NCI-H2171 (cell line): ENCODE data around the gene ATPAF1.

Experiments
- DNase-seq: peaks from one replicate; lab custom pipeline; 2025; lab: John Stamatoyannopoulos, UW

The ATPAF1 gene

GRCh38 chr1:46587069-46587468 lies 81.1 kb downstream of the ATPAF1 start:
- DNase-seq, result no peak

- DNase-seq, result no peak
Measured at GRCh38 chr1:46585312-46585938, 82.7 kb downstream of the ATPAF1 start.

- DNase-seq, result no peak
Measured at GRCh38 chr1:46583494-46583893, 84.7 kb downstream of the ATPAF1 start.

- no peak for DNase-seq
Measured at GRCh38 chr1:46582972-46583371, 85.2 kb downstream of the ATPAF1 start.
